ENCODE data around the gene RHPN2. TPM values are rescaled to one million over a fixed set of nuclear protein-coding genes. Genes with fewer than 3 reads are reported as not detected.

The RHPN2 gene
- polyA plus RNA-seq, 1 experiment: 4.8 TPM

DNA sequence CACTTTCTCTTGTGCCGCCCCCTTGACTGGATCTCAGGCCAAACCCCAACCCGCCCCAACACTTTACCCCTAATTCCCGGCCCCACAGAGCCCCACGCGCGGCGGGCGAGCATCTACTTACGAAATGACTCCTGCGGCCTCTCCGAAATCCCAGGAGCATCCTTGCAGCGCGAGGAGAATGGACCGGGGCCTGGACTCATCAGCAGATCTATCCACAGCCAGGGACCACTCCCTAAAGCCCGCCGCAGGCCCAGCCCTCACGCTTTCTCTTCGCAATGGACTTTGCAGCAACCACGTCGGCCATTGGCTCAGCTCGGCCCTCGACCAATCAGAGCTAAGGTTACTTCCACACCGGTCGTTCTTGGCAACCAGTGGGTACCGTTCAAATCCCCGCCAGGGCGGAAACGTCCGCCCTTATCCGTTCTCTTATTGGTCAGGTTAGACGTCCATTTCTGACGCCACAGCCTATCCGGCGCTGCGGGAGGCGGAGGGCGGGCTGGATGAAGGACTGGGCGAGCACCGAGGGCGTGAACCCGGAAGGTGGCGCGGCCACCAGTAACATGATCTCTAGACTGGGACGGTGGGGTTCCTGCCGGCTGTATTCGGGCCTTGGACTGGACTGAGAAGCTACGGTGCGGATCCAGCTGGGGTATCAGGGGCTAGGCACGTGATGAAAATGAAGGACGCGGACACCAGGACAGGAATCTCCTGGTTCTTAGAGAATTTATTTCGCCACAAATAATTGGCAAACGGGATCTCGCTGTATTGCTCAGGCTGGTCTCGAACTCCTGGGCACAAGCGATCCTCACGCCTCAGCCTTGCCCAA lies 92.8 kb downstream of the RHPN2 start, which contains the start of the genes CEP89 and FAAP24:
TSS of gene CEP89 (minus strand) at position 244 of the 826 bp plus-strand sequence. CDS start at position 160, 84 bp downstream.
TSS of gene FAAP24 (plus strand) at position 528 of the 826 bp plus-strand sequence. CDS start 955 bp downstream, outside the sequence.
- POLR2A ChIA-PET: interaction anchor here (0.6 to 0.7 kb wide), 2 partner anchors 94 to 148 kb away, joined by 3 read pairs; no protein-coding TSS in a partner anchor
- TF ChIP-seq, protein P1, sequence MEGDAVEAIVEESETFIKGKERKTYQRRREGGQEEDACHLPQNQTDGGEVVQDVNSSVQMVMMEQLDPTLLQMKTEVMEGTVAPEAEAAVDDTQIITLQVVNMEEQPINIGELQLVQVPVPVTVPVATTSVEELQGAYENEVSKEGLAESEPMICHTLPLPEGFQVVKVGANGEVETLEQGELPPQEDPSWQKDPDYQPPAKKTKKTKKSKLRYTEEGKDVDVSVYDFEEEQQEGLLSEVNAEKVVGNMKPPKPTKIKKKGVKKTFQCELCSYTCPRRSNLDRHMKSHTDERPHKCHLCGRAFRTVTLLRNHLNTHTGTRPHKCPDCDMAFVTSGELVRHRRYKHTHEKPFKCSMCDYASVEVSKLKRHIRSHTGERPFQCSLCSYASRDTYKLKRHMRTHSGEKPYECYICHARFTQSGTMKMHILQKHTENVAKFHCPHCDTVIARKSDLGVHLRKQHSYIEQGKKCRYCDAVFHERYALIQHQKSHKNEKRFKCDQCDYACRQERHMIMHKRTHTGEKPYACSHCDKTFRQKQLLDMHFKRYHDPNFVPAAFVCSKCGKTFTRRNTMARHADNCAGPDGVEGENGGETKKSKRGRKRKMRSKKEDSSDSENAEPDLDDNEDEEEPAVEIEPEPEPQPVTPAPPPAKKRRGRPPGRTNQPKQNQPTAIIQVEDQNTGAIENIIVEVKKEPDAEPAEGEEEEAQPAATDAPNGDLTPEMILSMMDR (IDR thresholded peaks at IDR 0.05; ENCODE audit: low read depth, low read length): no peak
- Histone ChIP-seq H3K27me3 (ENCODE audit: control insufficient read depth, insufficient read depth, low read length) (no peaks in the 10 kb centered on the region), H3K9me3 (ENCODE audit: control insufficient read depth, insufficient read depth, low read length) (no peaks in the 10 kb centered on the region; the same call in 1 of the 2 replicates), H3K27ac (ENCODE audit: low read depth, low read length) (peak within 1 kb of the TSS; percentile 47), H3K4me3 (ENCODE audit: low read depth, low read length) (peak within 1 kb of the TSS; percentile 82)
- CTCF ChIA-PET: interaction anchor here (0.7 to 1.8 kb wide), 5 partner anchors 140 to 213 kb away, joined by 4 to 7 read pairs (median 5); no protein-coding TSS in a partner anchor
- peak; percentile 99 for DNase-seq (ENCODE audit: low read depth, low spot score)

DNA sequence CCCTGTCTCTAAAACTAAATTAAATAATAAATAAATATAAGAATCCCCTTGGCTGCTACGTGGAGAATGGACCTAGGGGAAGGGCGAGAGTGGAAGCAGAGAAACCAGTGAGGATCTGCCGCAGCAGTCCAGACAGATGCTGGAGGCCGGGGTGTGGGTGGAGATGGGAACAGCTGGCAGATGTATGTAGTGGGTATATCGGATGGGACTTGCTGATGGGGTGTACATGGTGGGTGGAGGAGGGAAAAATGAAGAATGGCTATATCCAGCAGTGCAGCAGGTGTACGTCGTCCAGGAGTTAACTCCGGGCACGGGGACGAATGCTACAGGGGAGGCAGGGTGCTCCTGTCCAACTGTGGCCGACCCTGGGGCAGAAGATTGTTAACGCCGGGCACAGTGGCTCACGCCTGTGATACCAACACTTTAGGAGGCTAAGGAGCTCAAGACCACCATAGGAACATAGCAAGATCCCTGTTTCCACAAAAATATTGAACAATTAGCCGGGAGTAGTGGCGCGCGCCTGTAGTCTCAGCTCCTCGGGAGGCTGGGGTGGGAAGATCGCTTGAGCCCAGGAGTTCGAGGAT lies 93.6 kb downstream of the RHPN2 start:
- DNase-seq (ENCODE audit: low read depth, low spot score): no peak
- Histone ChIP-seq H3K27ac (ENCODE audit: low read depth, low read length) (peak overlapping the region; percentile 39), H3K9me3 (ENCODE audit: control insufficient read depth, insufficient read depth, low read length) (no peaks in the 10 kb centered on the region; the same call in 1 of the 2 replicates), H3K27me3 (ENCODE audit: control insufficient read depth, insufficient read depth, low read length) (no peaks in the 10 kb centered on the region), H3K4me3 (ENCODE audit: low read depth, low read length) (peak overlapping the region; percentile 82)
- ChIA-PET POLR2A (interaction anchor here (0.6 to 0.7 kb wide), 4 partner anchors 15 to 138 kb away, joined by 3 to 6 read pairs (median 4); no protein-coding TSS in a partner anchor), CTCF (interaction anchor here (0.7 to 1.8 kb wide), 4 partner anchors 141 to 213 kb away, joined by 3 to 7 read pairs (median 4); no protein-coding TSS in a partner anchor)
- TF ChIP-seq, protein P1 (IDR thresholded peaks at IDR 0.05; ENCODE audit: low read depth, low read length): no peak

DNA sequence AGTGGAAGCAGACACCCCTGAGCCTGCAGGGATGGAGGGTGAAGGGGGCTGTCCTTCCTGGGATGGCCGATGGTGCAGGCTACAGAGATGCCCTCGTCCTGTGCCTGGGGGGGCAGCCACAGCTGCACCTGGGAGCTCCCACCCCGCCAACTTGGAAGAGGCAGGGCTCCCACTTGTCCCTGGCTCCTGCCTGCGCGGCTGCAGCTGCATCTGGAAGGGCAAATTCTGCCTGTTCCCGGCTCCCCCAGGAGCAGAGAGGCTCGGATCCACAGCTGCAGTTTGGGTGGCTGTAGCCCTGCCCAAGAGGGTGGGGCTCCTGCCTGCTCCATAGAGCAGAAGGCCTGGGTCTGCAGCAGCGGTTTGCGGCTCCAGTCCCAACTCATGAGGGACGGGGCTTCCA lies 95.1 kb downstream of the RHPN2 start:
- H3K27ac ChIP-seq (ENCODE audit: low read depth, low read length): no peak overlapping the region
- no peaks in the 10 kb centered on the region; the same call in 1 of the 2 replicates for H3K9me3 ChIP-seq (ENCODE audit: control insufficient read depth, insufficient read depth, low read length)
- no peaks in the 10 kb centered on the region for H3K27me3 ChIP-seq (ENCODE audit: control insufficient read depth, insufficient read depth, low read length)
- POLR2A ChIA-PET: no interaction called here
- no peak for DNase-seq (ENCODE audit: low read depth, low spot score)
- H3K4me3 ChIP-seq (ENCODE audit: low read depth, low read length): no peak overlapping the region
- CTCF ChIA-PET: no interaction called here
- TF ChIP-seq, protein P1 (IDR thresholded peaks at IDR 0.05; ENCODE audit: low read depth, low read length): no peak

DNA sequence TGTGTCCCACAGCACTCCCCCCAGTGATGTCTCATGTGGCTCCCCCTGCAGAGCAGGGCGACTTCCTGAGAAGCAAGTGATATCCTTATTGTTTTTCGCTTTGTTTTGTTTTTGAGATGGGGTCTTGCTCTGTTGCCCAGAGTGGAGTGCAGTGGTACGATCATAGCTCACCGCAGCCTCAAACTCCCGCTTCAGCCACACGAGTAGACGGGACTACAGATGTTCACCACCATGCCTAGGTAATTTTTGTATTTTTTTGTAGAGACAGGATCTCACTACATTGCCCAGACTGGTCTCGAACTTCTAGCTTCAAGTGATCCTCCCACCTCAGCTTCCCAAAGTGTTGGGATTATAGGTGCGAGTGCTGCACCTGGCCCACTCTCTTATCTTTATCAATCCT lies 97.9 kb downstream of the RHPN2 start:
- no peaks in the 10 kb centered on the region for H3K27me3 ChIP-seq (ENCODE audit: control insufficient read depth, insufficient read depth, low read length)
- POLR2A ChIA-PET: no interaction called here
- H3K9me3 ChIP-seq (ENCODE audit: control insufficient read depth, insufficient read depth, low read length): no peaks in the 10 kb centered on the region; the same call in 1 of the 2 replicates
- TF ChIP-seq, protein P1 (IDR thresholded peaks at IDR 0.05; ENCODE audit: low read depth, low read length): no peak
- no peak overlapping the region for H3K27ac ChIP-seq (ENCODE audit: low read depth, low read length)
- CTCF ChIA-PET: interaction anchor here (1.0 kb wide), 1 partner anchor 13 kb away, joined by 3 read pairs; no protein-coding TSS in a partner anchor
- DNase-seq (ENCODE audit: low read depth, low spot score): no peak
- no peak overlapping the region for H3K4me3 ChIP-seq (ENCODE audit: low read depth, low read length)

Measured in AG04450 (cell line).